Lung (tissue), 12 donors: ENCODE data around the gene ACSM2A. TPM values are rescaled to one million over a fixed set of nuclear protein-coding genes. Genes with fewer than 3 reads are reported as not detected.

Experiments used
- ATAC-seq: fragments of 200-7000 bp; cut with Tn5 transposase; one replicate; pipeline ENCODE4 v1.9.1; 2020; ENCODE audit warnings: moderate number of reproducible peaks; ENCODE audit not compliant: insufficient read depth, low FRiP score
- DNase-seq, 3 donors: peaks; one replicate each; pipeline ENCODE4 v3.0.0-alpha.2; 2013 to 2017
- H3K27ac ChIP-seq, 2 donors: one replicate each; pipeline ENCODE4 v1.5.1; 2013; ENCODE audit warnings: mild to moderate bottlenecking in 2 of 2, moderate library complexity in 2 of 2, control low read depth in 1 of 2, inconsistent platforms in 1 of 2, low read depth in 1 of 2, low read length in 1 of 2
- H3K27me3 ChIP-seq, 3 donors: one replicate each; pipeline ENCODE4 v1.5.1; 2013; ENCODE audit warnings: low read length in 2 of 3; ENCODE audit not compliant: control insufficient read depth in 3 of 3, insufficient read depth in 3 of 3
- H3K36me3 ChIP-seq, 4 donors: one replicate each; pipeline ENCODE4 v1.5.1; 2013; ENCODE audit warnings: low read length in 4 of 4, mild to moderate bottlenecking in 1 of 4, moderate library complexity in 1 of 4; ENCODE audit not compliant: control insufficient read depth in 4 of 4, insufficient read depth in 4 of 4
- H3K4me1 ChIP-seq, 5 donors: one replicate each; pipeline ENCODE4 v1.5.1; 2013; ENCODE audit warnings: low read length in 5 of 5, mild to moderate bottlenecking in 2 of 5, moderate library complexity in 1 of 5; ENCODE audit not compliant: control insufficient read depth in 5 of 5, insufficient read depth in 5 of 5
- H3K4me3 ChIP-seq: one replicate; pipeline ENCODE4 v1.5.1; 2013; ENCODE audit warnings: mild to moderate bottlenecking, control low read depth, moderate library complexity
- H3K9ac ChIP-seq, 2 donors: one replicate each; pipeline ENCODE4 v1.5.1; 2013; ENCODE audit warnings: low read length in 2 of 2, control low read depth in 1 of 2; ENCODE audit not compliant: insufficient read depth in 1 of 2
- H3K9me3 ChIP-seq, 4 donors: one replicate each; pipeline ENCODE4 v1.5.1; 2013; ENCODE audit warnings: low read length in 3 of 4, mild to moderate bottlenecking in 1 of 4, moderate library complexity in 1 of 4; ENCODE audit not compliant: control insufficient read depth in 4 of 4, insufficient read depth in 3 of 4
- CTCF ChIP-seq: IDR thresholded peaks from 2 replicates; pipeline ENCODE4 v1.5.1; 2012; ENCODE audit warnings: mild to moderate bottlenecking; ENCODE audit errors: control extremely low read depth, extremely low read depth
- WGBS, 2 donors: extraction: QIAGEN DNeasy Blood & Tissue Kit; methylation state at CpG; one replicate each; pipeline ENCODE4 v1.1.7; 2013; 5-methylcytosine and 5-hydroxymethylcytosine counted together
- polyA plus RNA-seq, 2 donors: library from polyadenylated mRNA; stranded (reverse); fragments of 200-250 nt; gene quantifications; one replicate each; pipeline ENCODE4 v1.2.1, GENCODE V29; 2013
- total RNA-seq, 2 donors: library from RNA; depleted of rRNA in 1 of 2; stranded (reverse); fragments of >200 nt in 1 of 2; gene quantifications; one replicate each; pipeline ENCODE4 v1.2.1, GENCODE V29; 2014 to 2021
- donor health status: control.
- donor health status: control.
- donor health status: Bipolar disorder and iron deficiency.
- donor health status: healthy.
- donor health status: DM: yes; HTN: yes; CAD: no.

ACSM2A gene
- total and polyA plus RNA-seq, 4 donors = 0.05 TPM; not detected in 3

GRCh38 chr16:20510323-20510722, 59.0 kb downstream of the ACSM2A start:
- ATAC-seq = no peak
- H3K9me3 ChIP-seq = peaks cover 0 to 6% (median 4%) of the 10 kb centered on the region in 4 donors
- no peak for TF ChIP-seq CTCF

DNA sequence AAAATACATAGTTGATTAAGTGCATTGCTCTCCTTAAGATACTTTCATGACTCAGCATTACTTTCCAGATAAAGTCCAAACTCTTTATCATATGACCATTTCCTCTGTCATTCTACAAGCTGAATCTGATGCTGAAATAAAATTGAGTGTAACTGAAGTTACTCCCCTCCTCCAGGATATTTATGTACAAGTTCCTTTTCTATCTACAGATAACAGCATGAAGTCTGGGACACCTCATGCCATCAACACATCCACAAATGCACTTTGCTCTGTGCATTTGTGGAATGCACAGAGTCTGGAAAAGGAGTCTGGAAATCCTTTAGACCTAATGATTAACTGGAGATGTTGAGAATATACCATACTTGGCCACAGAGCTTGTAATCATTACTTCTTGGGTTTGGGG, 64.4 kb downstream of the ACSM2A start:
- H3K9me3 ChIP-seq = no peaks in the 10 kb centered on the region
- H3K27ac ChIP-seq = peak overlapping the region in 1 of 2 donors; percentile 2
- H3K4me1 ChIP-seq = no peaks in the 10 kb centered on the region
- no peaks in the 10 kb centered on the region for H3K36me3 ChIP-seq
- H3K4me3 ChIP-seq = no peak overlapping the region
- DNase-seq (no peak), ATAC-seq (no peak)
- H3K9ac ChIP-seq = no peak overlapping the region
- no peak for TF ChIP-seq CTCF
- no peaks in the 10 kb centered on the region for H3K27me3 ChIP-seq

More at GRCh38 chr16:20510323-20510722, 59.0 kb downstream of the ACSM2A start:
- no peak for DNase-seq
- Histone ChIP-seq H3K4me3 (no peak overlapping the region), H3K36me3 (no peaks in the 10 kb centered on the region), H3K9ac (no peak overlapping the region), H3K4me1 (no peaks in the 10 kb centered on the region), H3K27ac (peak overlapping the region in 1 of 2 donors; percentile 33), H3K27me3 (no peaks in the 10 kb centered on the region)
- 59 to 73% methylated on average over 1 of the region's 1 CpG for WGBS, 2 donors

DNA sequence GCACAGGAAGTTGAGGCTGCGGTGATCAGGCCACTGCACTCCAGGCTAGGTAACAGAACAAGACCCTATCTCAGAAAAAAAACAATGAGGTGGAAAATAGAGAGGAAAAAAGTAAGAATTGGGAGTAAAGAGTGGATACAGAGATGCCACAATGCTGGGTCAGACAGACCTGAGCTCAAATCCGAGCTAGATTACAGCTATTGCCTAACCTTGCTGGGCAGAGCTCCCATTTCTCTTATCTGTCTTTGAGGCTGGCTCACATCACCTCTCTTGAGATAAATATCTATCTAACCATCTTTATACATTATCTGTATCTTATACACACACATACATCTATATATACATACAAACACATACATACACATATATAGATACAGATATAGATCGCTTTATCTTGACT, 65.8 kb downstream of the ACSM2A start:
- H3K27ac ChIP-seq = no peak overlapping the region
- no peaks in the 10 kb centered on the region for H3K4me1 ChIP-seq
- no peaks in the 10 kb centered on the region for H3K27me3 ChIP-seq
- H3K9me3 ChIP-seq = peaks cover 0 to 2% (median 0%) of the 10 kb centered on the region in 4 donors
- 60 to 62% methylated on average over 3 of the region's 3 CpGs for WGBS, 2 donors
- no peak overlapping the region for H3K4me3 ChIP-seq
- H3K9ac ChIP-seq = no peak overlapping the region
- no peaks in the 10 kb centered on the region for H3K36me3 ChIP-seq
- DNase-seq = no peak
- ATAC-seq = no peak
- TF ChIP-seq CTCF = no peak

GRCh38 chr16:20519231-20519630, 67.9 kb downstream of the ACSM2A start:
- ATAC-seq = no peak
- no peak overlapping the region for H3K27ac ChIP-seq
- no peak for TF ChIP-seq CTCF
- no peak overlapping the region for H3K9ac ChIP-seq
- no peaks in the 10 kb centered on the region for H3K4me1 ChIP-seq
- H3K4me3 ChIP-seq = no peak overlapping the region
- H3K9me3 ChIP-seq = peaks cover 0 to 2% (median 0%) of the 10 kb centered on the region in 4 donors
- no peaks in the 10 kb centered on the region for H3K27me3 ChIP-seq
- DNase-seq = no peak
- WGBS, 2 donors = 57 to 77% methylated on average over 3 of the region's 3 CpGs
- no peaks in the 10 kb centered on the region for H3K36me3 ChIP-seq
